ENCODE results near the gene PPM1M.
"Not testable (repeated sequence)": the region's sequence is repeated elsewhere in the genome, so short reads cannot be mapped to it uniquely, and the experiment has no call there.

Gene PPM1M

GRCh38 chr3:52279596-52279995 is 34.0 kb downstream of the PPM1M start:
- Mint-ChIP-seq H3K36me3 (ENCODE audit: low read depth) (peaks cover 35% of the 10 kb centered on the region), H3K4me3 (peak overlapping the region; percentile 95), H3K27ac (peak overlapping the region; percentile 99), H3K27me3 (ENCODE audit: low read depth) (no peaks in the 10 kb centered on the region), H3K4me1 (ENCODE audit: low read depth) (peaks cover 45% of the 10 kb centered on the region), H3K9me3 (no peaks in the 10 kb centered on the region)

- Mint-ChIP-seq H3K36me3 (ENCODE audit: low read depth) (peaks cover 34% of the 10 kb centered on the region), H3K4me1 (ENCODE audit: low read depth) (peaks cover 47% of the 10 kb centered on the region), H3K4me3 (peak overlapping the region; percentile 95), H3K9me3 (no peaks in the 10 kb centered on the region), H3K27me3 (ENCODE audit: low read depth) (no peaks in the 10 kb centered on the region), H3K27ac (peak overlapping the region; percentile 99)
Observed at GRCh38 chr3:52280050-52280461, 34.5 kb downstream of the PPM1M start.

- Mint-ChIP-seq H3K27me3 (ENCODE audit: low read depth) (no peaks in the 10 kb centered on the region), H3K36me3 (ENCODE audit: low read depth) (peaks cover 22% of the 10 kb centered on the region), H3K9me3 (no peaks in the 10 kb centered on the region), H3K4me3 (peak overlapping the region; percentile 72), H3K27ac (peak overlapping the region; percentile 88), H3K4me1 (ENCODE audit: low read depth) (peaks cover 40% of the 10 kb centered on the region)
Observed at GRCh38 chr3:52281981-52282801, 36.6 kb downstream of the PPM1M start.

- no peak overlapping the region for H3K4me3 Mint-ChIP-seq
- H3K27me3 Mint-ChIP-seq (ENCODE audit: low read depth): no peaks in the 10 kb centered on the region
- H3K27ac Mint-ChIP-seq: peak overlapping the region; percentile 73
- peaks cover 40% of the 10 kb centered on the region for H3K4me1 Mint-ChIP-seq (ENCODE audit: low read depth)
- no peaks in the 10 kb centered on the region for H3K9me3 Mint-ChIP-seq
- peaks cover 17% of the 10 kb centered on the region for H3K36me3 Mint-ChIP-seq (ENCODE audit: low read depth)
Observed at GRCh38 chr3:52283306-52283705, 37.7 kb downstream of the PPM1M start.

GRCh38 chr3:52284051-52284450 is 38.5 kb downstream of the PPM1M start:
- peaks cover 13% of the 10 kb centered on the region for H3K36me3 Mint-ChIP-seq (ENCODE audit: low read depth)
- H3K9me3 Mint-ChIP-seq; H3K27me3 Mint-ChIP-seq (ENCODE audit: low read depth): not testable (repeated sequence)
- H3K27ac Mint-ChIP-seq: peak overlapping the region; percentile 36
- peaks cover 46% of the 10 kb centered on the region for H3K4me1 Mint-ChIP-seq (ENCODE audit: low read depth)
- H3K4me3 Mint-ChIP-seq: peak overlapping the region; percentile 34

GRCh38 chr3:52286777-52287110 is 41.2 kb downstream of the PPM1M start:
- peak overlapping the region; percentile 85 for H3K4me3 Mint-ChIP-seq
- peaks cover 16% of the 10 kb centered on the region for H3K36me3 Mint-ChIP-seq (ENCODE audit: low read depth)
- peak overlapping the region; percentile 100 for H3K27ac Mint-ChIP-seq
- H3K27me3 Mint-ChIP-seq (ENCODE audit: low read depth): no peaks in the 10 kb centered on the region
- H3K9me3 Mint-ChIP-seq: no peaks in the 10 kb centered on the region
- peaks cover 37% of the 10 kb centered on the region for H3K4me1 Mint-ChIP-seq (ENCODE audit: low read depth)

GRCh38 chr3:52288674-52289073 is 43.1 kb downstream of the PPM1M start:
- peaks cover 28% of the 10 kb centered on the region for H3K4me1 Mint-ChIP-seq (ENCODE audit: low read depth)
- H3K9me3 Mint-ChIP-seq: no peaks in the 10 kb centered on the region

GRCh38 chr3:52289338-52289746 is 43.8 kb downstream of the PPM1M start:
- Mint-ChIP-seq H3K9me3 (no peaks in the 10 kb centered on the region), H3K4me1 (ENCODE audit: low read depth) (peaks cover 24% of the 10 kb centered on the region), H3K27ac (peak overlapping the region; percentile 55), H3K27me3 (ENCODE audit: low read depth) (no peaks in the 10 kb centered on the region), H3K36me3 (ENCODE audit: low read depth) (peaks cover 13% of the 10 kb centered on the region), H3K4me3 (peak overlapping the region; percentile 85)

More at GRCh38 chr3:52288674-52289073, 43.1 kb downstream of the PPM1M start:
- H3K36me3 Mint-ChIP-seq (ENCODE audit: low read depth): peaks cover 13% of the 10 kb centered on the region
- peak overlapping the region; percentile 85 for H3K4me3 Mint-ChIP-seq
- no peaks in the 10 kb centered on the region for H3K27me3 Mint-ChIP-seq (ENCODE audit: low read depth)
- H3K27ac Mint-ChIP-seq: peak overlapping the region; percentile 81

GRCh38 chr3:52289747-52290595 is 44.4 kb downstream of the PPM1M start:
- Mint-ChIP-seq H3K27me3 (ENCODE audit: low read depth) (no peaks in the 10 kb centered on the region), H3K4me1 (ENCODE audit: low read depth) (peaks cover 21% of the 10 kb centered on the region), H3K27ac (no peak overlapping the region), H3K36me3 (ENCODE audit: low read depth) (peaks cover 13% of the 10 kb centered on the region), H3K9me3 (no peaks in the 10 kb centered on the region), H3K4me3 (no peak overlapping the region)

- Mint-ChIP-seq H3K27ac (no peak overlapping the region), H3K4me1 (ENCODE audit: low read depth) (peaks cover 20% of the 10 kb centered on the region), H3K27me3 (ENCODE audit: low read depth) (no peaks in the 10 kb centered on the region), H3K4me3 (no peak overlapping the region), H3K9me3 (no peaks in the 10 kb centered on the region), H3K36me3 (ENCODE audit: low read depth) (peaks cover 13% of the 10 kb centered on the region)
Observed at GRCh38 chr3:52290596-52291507, 45.3 kb downstream of the PPM1M start.

GRCh38 chr3:52291508-52292181 is 46.1 kb downstream of the PPM1M start:
- Mint-ChIP-seq H3K4me3 (no peak overlapping the region), H3K27ac (no peak overlapping the region), H3K9me3 (no peaks in the 10 kb centered on the region), H3K36me3 (ENCODE audit: low read depth) (peaks cover 14% of the 10 kb centered on the region), H3K27me3 (ENCODE audit: low read depth) (no peaks in the 10 kb centered on the region), H3K4me1 (ENCODE audit: low read depth) (peaks cover 20% of the 10 kb centered on the region)

GRCh38 chr3:52292247-52293065 is 46.9 kb downstream of the PPM1M start:
- Mint-ChIP-seq H3K9me3 (no peaks in the 10 kb centered on the region), H3K27ac (no peak overlapping the region), H3K36me3 (ENCODE audit: low read depth) (peaks cover 14% of the 10 kb centered on the region), H3K4me3 (no peak overlapping the region), H3K27me3 (ENCODE audit: low read depth) (no peaks in the 10 kb centered on the region), H3K4me1 (ENCODE audit: low read depth) (peaks cover 16% of the 10 kb centered on the region)
